RKO (cell line): ENCODE data around the gene SP1.
"Not testable (repeated sequence)": the region's sequence is repeated elsewhere in the genome, so short reads cannot be mapped to it uniquely, and the experiment has no call there.

Experiments
- DNase-seq: peaks from one replicate; pipeline ENCODE4 v3.0.0-alpha.2; 2016; ENCODE audit warnings: low spot score

SP1 gene

DNA sequence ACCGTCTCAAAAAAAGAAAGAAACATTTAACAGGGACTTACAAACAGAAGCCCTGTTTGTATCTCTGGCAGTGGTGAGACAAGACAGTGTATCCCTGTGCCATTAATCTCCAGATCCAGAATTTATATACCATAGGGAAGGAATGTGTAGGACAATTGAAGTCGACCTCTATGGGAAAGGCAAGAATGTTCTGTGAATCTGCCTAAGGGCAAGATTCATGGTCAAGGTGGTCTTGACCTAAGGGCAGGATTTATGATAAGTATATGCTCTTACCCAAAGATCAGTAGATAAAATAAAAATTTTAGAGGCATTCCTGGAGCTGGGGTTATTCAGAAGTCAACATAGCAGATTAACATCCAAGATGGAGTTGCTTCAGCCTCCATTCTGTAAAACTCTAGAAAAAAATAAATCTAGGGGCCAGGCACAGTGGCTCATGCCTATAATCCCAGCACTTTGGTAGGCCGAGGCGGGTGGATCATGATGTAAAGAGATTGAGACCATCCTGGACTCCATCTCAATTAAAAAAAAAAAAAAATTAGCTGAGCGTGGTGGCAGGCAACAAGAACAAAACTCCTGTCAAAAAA lies 21.0 kb upstream of the SP1 start:
- no peak for DNase-seq

DNA sequence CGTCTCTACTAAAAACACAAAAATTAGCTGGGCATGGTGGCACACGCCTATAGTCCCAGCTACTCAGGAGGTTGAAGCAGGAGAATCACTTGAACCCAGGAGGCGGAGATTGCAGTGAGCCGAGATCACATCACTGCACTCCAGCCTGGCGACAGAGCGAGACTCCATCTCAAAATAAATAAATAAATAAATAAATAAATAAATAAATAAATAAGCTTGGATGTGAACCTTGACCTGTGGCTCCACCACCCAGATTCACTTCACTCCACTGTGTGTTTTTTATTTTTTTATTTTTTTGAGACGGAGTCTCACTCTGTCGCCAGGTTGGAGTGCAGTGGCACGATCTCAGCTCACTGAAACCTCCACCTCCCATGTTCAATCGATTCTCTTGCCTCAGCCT lies 18.3 kb upstream of the SP1 start:
- not testable (repeated sequence) for DNase-seq

DNA sequence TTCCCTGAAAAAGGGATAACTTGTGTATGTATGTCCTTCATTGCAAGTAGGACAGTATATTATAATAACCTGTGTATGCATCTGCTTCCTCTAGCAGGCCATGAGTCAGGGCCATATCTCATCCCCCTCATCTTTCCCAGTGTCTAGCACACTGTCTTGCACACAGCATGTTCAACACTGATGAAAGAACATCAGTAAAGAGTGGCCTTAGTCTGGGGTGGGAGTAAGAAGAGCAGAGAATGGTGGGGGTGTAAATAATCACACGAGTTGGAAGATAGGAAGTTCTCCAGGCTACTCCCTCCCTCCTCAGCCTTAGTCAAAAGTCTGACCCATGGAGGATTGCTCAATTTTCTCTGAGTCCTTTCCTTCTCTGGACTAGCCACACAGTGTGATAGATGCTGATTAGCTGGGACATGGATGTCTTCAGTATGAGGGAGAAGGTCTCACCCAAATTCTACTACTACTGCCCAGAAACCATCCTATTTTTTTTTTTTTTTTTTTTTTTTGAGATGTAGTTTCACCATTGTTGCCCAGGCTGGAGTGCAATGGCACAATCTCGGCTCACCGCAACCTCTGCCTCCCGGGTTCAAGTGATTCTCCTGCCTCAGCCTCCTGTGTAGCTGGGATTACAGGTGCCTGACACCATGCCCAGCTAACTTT lies 14.6 kb upstream of the SP1 start:
- DNase-seq: no peak

DNA sequence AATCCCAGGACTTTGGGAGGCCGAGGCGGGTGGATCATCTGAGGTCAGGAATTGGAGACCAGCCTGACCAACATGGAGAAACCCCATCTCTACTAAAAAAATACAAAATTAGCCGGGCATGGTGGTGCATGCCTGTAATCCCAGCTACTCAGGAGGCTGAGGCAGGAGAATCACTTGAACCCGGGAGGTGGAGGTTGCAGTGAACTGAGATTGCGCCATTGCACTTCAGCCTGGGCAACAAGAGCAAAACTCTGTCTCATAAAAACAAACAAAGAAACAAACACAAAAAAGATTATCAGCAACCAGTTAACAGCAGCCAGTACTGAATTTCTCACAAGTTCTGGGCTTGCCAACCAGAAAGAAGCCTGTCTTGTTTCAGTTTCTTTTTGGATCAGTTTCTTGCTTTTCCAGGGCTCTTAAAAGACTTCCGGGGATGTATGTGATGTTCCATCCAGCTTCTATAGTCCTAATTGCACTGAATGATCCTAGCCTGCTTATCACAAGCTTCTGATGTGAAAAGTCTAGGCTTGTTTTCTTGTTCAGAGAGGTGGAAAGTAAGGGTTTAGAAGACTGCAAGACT lies 6.3 kb upstream of the SP1 start:
- not testable (repeated sequence) for DNase-seq

DNA sequence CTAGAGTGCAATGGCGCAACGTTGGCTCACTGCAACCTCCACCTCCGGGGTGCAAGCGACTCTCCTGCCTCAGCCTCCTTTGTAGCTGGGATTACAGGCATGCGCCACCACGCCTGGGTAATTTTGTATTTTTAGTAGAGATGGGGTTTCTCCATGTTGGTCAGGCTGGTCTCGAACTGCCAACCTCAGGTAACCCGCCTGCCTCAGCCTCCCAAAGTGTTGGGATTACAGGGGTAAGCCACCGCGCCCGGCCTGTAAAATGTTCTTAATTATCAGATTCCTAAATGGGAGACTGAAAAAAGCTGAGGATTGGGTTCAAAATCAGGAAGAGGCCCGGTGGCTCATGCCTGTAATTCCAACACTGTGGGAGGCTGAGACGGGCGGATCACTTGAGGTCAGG lies 5.7 kb upstream of the SP1 start:
- DNase-seq: not testable (repeated sequence)

DNA sequence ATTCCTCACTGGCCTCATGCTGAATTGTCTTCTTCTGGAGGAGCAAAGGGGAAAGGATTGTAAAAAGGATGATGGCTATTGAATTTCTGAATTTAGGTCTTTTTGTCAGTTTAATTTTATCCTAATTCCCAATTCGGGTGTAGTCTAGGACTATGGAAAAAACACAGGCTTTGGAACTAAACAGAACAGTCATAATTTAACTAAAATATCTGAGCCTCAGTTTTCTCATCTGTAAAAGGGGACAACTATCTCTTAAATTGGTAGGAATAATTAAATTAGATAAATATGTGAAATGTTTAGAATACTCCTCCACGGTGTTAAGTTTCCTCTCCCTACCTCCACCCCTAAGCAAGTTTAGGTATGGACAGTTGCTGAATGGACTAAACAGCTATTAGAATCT lies 3.2 kb upstream of the SP1 start:
- no peak for DNase-seq

DNA sequence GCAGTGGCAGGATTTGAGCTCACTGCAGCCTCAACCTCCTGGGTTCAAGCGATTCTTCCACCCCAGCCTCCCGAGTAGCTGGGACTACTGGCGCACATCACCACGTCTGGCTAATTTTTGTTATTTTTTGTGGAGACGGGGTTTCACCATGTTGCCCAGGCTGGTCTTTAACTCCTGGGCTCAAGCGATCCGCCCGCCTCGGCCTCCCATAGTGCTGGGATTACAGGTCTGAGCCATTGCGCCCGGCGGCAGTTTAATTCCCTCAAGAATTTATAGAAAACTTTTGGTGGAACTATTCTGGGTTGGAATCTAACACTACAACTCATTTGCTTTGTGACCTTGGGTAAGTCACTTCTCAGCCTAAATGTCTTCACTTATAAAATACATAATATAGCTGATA lies 1.8 kb upstream of the SP1 start:
- no peak for DNase-seq

DNA sequence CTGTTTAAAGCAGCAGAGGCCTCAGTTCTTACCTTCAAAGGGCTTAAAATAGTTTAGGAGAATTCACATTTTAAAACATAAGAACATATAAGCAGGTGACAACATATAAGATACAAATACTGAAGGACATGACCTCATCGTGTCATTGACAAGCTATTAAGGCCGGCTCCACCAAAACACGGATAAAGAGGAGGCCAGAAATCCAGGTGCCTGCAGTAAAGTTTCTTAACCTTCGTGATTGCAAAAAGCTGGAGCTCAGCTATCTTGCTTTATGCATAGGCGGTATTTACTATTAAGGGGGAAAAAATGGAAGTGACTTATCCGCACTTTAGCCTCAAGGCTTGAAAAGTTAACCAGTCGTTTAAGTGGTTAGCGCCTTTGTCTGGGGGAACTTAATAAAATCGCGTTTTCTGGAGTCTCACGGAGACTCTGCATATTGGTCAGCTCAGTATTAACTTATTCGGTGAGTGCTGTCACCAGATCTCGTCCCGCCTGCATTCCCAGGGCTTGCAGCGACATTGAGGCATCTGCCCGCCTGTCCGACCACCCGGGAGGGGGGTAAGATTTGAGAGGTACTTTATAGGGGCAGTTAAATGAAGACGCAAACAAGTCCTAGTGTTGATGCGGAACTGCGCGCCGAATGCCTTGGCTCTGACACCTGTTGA lies 1.1 kb upstream of the SP1 start:
- peak; percentile 47 for DNase-seq

DNA sequence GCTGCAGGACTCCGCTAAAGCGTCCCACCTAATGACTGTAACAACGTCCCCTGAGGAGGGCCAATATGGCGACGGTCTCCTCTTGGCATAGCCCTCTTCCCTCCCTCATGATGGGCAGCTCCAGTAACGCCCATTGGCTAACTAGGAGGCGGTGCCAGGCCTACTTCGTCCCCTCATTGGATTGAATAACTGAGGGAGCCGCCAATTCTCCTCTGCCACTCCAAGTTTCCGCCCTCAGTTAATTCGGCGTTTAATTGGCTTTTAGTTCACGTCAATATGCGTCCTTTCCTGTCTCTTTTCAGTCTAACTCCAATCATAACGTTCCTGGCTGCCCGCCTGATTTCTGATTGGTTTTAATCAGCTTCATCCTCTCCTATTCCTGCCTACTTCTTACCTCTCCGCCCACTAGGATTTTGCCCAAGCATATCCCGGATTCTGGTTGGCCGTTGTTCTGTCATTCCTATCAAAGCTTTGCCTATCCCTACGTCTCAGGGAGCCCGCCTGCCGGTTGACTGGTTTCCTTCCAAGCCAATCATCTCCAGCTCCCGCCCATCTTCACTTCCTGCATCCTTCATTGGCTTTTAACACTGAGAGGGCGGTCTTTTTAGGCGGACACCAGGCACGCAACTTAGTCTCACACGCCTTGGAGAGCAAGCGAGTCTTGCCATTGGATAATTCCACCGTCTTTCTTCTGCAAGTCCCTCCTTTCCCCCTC lies 430 bp upstream of the SP1 start:
- DNase-seq: peak; percentile 100

DNA sequence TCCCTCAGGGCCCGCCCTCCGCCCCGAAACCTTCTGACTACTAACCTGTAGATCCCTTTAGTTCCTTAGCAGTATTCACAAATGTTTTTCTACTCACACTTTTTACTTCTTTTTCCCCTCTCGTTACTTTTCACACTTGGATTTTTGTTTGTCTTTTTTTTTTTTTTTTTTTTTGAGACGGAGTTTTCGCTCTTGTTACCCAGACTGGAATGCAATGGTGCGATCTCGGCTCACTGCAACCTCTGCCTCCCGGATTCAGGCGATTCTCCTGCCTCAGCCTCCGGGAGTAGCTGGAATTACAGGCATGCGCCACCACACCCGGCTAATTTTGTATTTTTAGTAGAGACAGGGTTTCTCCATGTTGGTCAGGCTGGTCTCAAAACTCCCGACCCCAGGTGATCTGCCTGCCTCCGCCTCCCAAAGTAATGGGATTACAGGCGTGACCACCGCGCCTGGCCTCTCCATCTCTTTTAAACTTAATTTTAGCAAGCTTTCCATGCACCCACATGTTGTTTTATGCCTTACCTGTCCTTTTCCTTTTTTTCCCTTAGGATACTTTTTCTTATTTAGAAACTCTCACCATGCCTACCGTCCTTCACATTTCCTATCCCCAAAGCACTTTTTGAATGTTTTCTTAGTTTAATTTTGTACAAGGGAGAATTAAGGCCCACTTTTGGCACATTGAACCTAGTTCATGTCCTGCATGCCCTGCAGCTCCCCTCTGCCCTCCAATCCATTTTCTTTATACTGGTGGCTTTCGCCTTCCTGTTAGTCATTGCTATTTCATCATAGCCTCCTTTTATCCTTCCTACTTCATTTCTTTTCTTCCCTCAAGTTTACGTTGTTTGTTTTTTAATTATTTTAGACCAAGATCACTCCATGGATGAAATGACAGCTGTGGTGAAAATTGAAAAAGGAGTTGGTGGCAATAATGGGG lies 1.1 kb downstream of the SP1 start:
- DNase-seq: peak; percentile 63

DNA sequence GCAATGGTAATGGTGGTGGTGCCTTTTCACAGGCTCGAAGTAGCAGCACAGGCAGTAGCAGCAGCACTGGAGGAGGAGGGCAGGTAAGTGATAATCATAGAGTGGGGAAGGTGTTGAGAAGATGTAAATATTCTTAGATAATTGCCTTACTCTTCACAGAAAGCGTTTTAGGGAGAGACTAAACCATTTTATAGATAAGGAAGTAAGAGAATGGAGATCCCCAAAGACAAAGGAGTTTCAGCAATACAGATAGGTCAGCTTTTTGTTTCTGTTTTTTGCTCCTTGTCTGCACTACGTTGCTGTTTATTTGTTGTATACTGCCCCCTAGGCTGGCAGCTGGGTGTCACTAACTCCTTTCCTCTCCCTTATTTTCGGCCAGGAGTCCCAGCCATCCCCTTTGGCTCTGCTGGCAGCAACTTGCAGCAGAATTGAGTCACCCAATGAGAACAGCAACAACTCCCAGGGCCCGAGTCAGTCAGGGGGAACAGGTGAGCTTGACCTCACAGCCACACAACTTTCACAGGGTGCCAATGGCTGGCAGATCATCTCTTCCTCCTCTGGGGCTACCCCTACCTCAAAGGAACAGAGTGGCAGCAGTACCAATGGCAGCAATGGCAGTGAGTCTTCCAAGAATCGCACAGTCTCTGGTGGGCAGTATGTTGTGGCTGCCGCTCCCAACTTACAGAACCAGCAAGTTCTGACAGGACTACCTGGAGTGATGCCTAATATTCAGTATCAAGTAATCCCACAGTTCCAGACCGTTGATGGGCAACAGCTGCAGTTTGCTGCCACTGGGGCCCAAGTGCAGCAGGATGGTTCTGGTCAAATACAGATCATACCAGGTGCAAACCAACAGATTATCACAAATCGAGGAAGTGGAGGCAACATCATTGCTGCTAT lies 2.0 kb downstream of the SP1 start:
- peak; percentile 84 for DNase-seq

DNA sequence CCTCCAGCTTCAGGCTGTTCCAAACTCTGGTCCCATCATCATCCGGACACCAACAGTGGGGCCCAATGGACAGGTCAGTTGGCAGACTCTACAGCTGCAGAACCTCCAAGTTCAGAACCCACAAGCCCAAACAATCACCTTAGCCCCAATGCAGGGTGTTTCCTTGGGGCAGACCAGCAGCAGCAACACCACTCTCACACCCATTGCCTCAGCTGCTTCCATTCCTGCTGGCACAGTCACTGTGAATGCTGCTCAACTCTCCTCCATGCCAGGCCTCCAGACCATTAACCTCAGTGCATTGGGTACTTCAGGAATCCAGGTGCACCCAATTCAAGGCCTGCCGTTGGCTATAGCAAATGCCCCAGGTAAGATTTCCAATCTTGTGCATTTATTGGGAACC lies 3.3 kb downstream of the SP1 start:
- DNase-seq: no peak

DNA sequence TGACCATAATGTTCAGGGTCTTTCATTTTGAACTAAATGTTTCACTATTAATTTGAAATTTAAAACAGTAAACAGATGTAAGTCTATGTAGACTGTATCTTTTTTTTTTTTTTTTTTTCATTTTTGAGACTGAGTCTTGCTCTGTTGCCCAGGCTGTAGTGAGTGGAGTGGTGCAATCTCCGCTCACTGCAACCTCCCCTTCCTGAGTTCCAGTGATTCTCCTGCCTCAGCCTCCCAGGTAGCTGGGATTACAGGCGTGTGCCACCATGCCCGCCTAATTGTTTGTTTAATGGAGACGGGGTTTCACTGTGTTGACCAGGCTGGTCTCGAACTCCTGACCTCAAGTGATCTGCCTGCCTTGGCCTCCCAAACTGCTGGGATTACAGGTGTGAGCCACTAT lies 6.4 kb downstream of the SP1 start:
- not testable (repeated sequence) for DNase-seq

DNA sequence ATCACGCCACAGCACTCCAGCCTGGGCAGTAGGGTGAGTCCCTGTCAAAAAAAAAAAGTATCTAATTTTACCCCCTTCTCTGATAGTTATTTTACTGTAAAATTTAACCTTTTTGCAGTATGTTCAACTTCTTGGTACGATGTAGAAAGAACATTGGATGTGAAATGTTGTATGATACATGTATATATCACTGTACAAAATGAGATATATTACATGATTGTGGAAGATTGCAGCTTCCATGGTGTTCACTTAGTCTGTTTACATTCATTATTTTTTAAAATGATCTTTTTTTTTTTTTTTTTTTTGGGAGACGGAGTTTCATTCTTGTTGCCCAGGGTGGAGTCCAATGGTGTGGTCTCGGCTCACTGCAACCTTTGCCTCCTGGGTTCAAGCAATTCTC lies 9.0 kb downstream of the SP1 start:
- no peak for DNase-seq

DNA sequence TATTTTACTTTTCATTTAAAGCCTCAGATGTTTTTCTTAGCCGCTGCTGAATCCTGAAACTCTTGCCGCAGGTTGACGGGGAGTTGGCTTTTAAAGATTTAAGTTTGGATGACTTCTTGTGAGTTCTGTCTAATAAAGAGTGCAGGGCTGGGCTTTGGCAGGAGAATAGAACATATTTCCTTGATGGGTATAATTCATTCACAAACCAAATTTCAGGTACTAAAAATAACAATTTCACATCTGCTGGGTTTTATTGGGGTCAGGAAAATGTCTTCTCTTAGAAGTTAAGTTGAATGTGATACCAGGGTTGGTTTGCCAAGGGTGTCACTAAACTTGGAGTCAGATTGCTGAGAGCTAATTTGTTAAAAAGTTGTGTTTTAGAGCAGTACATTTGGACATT lies 9.7 kb downstream of the SP1 start:
- no peak for DNase-seq

DNA sequence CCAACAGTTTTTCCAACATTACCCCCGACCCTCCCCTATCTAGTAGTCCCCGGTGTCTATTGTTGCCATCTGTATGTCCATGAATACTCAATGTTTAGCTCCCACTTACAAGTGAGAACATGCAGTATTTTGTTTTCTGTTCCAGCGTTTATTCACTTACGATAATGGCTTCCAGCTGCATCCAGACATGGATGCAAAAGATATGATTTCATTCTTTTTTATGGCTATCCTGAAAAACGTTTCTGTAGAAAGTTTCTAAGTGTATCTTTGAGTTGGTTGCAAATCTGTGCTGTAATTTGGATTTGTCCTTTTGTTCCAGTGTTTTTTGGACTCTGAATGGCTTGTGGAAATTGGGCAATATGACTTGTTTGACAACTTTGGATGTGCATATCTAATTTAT lies 11.7 kb downstream of the SP1 start:
- no peak for DNase-seq

DNA sequence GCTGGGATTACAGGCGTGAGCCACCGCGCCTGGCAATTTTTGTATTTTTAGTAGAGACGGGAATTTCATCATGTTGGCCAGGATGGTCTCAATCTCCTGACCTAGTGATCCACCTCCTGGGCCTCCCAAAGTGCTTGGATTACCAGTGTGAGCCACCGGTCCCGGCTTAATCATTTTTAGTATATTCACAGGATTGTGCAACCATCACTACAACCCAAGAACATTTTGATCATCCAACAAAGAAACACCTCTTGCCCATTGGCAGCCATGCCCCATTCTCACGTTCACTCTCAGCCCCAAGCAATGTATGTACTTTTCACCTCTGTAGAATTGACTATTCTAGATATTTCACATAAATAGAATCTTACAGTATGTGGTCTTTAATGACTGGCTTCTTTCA lies 19.9 kb downstream of the SP1 start:
- DNase-seq: no peak

DNA sequence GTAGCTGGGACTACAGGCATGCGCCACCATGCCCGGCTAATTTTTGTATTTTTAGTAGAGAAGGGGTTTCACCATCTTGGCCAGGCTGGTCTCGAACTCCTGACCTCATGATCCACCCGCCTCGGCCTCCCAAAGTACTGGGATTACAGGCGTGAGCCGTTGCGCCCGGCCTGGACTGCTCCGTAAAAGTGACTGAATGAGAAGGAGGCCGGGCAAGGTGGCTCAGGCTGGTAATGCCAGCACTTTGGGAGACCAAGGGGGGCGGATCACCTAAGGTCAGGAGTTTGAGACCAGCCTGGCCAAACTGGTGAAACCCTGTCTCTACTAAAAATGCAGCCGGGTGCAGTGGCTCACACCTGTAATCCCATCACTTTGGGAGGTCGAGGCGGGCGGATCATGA lies 22.4 kb downstream of the SP1 start:
- DNase-seq: not testable (repeated sequence)

DNA sequence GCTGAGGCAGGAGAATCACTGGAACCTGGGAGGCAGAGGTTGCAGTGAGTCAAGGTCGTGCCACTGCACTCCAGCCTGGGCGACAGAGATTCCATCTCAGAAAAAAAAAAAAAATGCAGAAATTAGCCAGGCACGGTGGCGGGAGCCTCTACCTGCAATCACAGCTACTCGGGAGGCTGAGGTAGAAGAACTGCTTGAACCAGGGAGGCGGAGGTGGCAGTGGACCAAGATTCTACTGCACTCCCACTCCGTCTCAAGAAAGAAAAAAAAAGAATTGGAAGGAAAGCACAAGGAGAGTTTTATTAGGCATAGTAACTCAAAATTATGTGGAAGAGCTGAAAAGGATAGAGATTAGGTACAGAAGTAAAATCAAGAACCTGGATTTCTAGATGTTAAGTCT lies 22.9 kb downstream of the SP1 start:
- DNase-seq: no peak

DNA sequence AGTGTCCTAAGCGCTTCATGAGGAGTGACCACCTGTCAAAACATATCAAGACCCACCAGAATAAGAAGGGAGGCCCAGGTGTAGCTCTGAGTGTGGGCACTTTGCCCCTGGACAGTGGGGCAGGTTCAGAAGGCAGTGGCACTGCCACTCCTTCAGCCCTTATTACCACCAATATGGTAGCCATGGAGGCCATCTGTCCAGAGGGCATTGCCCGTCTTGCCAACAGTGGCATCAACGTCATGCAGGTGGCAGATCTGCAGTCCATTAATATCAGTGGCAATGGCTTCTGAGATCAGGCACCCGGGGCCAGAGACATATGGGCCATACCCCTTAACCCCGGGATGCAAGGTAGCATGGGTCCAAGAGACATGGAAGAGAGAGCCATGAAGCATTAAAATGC lies 31.0 kb downstream of the SP1 start:
- DNase-seq: no peak
